ENCODE results near the gene ELP2. TPM values are rescaled to one million over a fixed set of nuclear protein-coding genes. Genes with fewer than 3 reads are reported as not detected.

The ELP2 gene
- total RNA-seq, 4 donors from 2014 or later, result 46.1 to 82.4 (median 67.4) TPM

- no peak for DNase-seq (ENCODE audit: low spot score in 2 of 2)
- Histone ChIP-seq H3K27me3 (no peaks in the 10 kb centered on the region), H3K4me3 (no peak overlapping the region), H3K27ac (no peak overlapping the region), H3K4me1 (peaks cover 0 to 6% (median 0%) of the 10 kb centered on the region in 4 donors), H3K9me3 (no peaks in the 10 kb centered on the region), H3K36me3 (peaks cover 2 to 80% (median 4%) of the 10 kb centered on the region in 3 donors)
- 88 to 89% methylated on average over 5 of the region's 5 CpGs for WGBS, 2 donors
- no peak for TF ChIP-seq EP300 (IDR thresholded peaks at IDR 0.05)
- no peak for TF ChIP-seq POLR2A (IDR thresholded peaks at IDR 0.05)
These were observed 9.5 kb downstream of the ELP2 start for GRCh38 chr18:36139245-36139644.

- H3K4me1 ChIP-seq, result no peaks in the 10 kb centered on the region
- H3K36me3 ChIP-seq, result peaks cover 2 to 97% (median 4%) of the 10 kb centered on the region in 3 donors
- TF ChIP-seq CTCF (IDR thresholded peaks at IDR 0.05), result no peak
- H3K27ac ChIP-seq, result no peak overlapping the region
- 92 to 95% methylated on average over 4 of the region's 4 CpGs for WGBS, 2 donors
- no peak overlapping the region for H3K4me3 ChIP-seq
- DNase-seq (ENCODE audit: low spot score in 2 of 2), result no peak
- no peaks in the 10 kb centered on the region for H3K9me3 ChIP-seq
- H3K27me3 ChIP-seq, result no peaks in the 10 kb centered on the region
These were observed 11.9 kb downstream of the ELP2 start for GRCh38 chr18:36141576-36141975.

GRCh38 chr18:36142751-36143150 is 13.1 kb downstream of the ELP2 start:
- H3K27ac ChIP-seq, result no peak overlapping the region
- H3K4me3 ChIP-seq, result no peak overlapping the region
- H3K27me3 ChIP-seq, result no peaks in the 10 kb centered on the region
- H3K36me3 ChIP-seq, result peaks cover 2 to 99% (median 4%) of the 10 kb centered on the region in 3 donors
- H3K4me1 ChIP-seq, result no peaks in the 10 kb centered on the region
- WGBS, 2 donors, result 93% methylated on average over 3 of the region's 3 CpGs
- no peak for DNase-seq (ENCODE audit: low spot score in 2 of 2)
- TF ChIP-seq CTCF (IDR thresholded peaks at IDR 0.05), result no peak
- TF ChIP-seq POLR2A (IDR thresholded peaks at IDR 0.05), result no peak
- TF ChIP-seq EP300 (IDR thresholded peaks at IDR 0.05), result no peak
- no peaks in the 10 kb centered on the region for H3K9me3 ChIP-seq

- 97 to 100% methylated on average over 2 of the region's 2 CpGs for WGBS, 2 donors
- H3K9me3 ChIP-seq, result no peaks in the 10 kb centered on the region
- no peak for DNase-seq (ENCODE audit: low spot score in 2 of 2)
- H3K36me3 ChIP-seq, result peaks cover 2 to 99% (median 4%) of the 10 kb centered on the region in 3 donors
- H3K27me3 ChIP-seq, result no peaks in the 10 kb centered on the region
- TF ChIP-seq CTCF (IDR thresholded peaks at IDR 0.05), result no peak
- H3K4me3 ChIP-seq, result no peak overlapping the region
- no peak overlapping the region for H3K27ac ChIP-seq
- no peaks in the 10 kb centered on the region for H3K4me1 ChIP-seq
These were observed 13.7 kb downstream of the ELP2 start for GRCh38 chr18:36143391-36143790.

GRCh38 chr18:36149514-36150289 is 20.0 kb downstream of the ELP2 start:
- no peak overlapping the region for H3K27ac ChIP-seq
- H3K36me3 ChIP-seq, result peaks cover 2 to 95% (median 4%) of the 10 kb centered on the region in 3 donors
- H3K4me3 ChIP-seq, result no peak overlapping the region
- peaks cover 0 to 11% (median 0%) of the 10 kb centered on the region in 4 donors for H3K4me1 ChIP-seq
- WGBS, 2 donors, result 93 to 94% methylated on average over 5 of the region's 5 CpGs
- TF ChIP-seq EP300 (IDR thresholded peaks at IDR 0.05) (no peak), POLR2A (IDR thresholded peaks at IDR 0.05) (no peak), CTCF (IDR thresholded peaks at IDR 0.05) (no peak)
- no peak for DNase-seq (ENCODE audit: low spot score in 2 of 2)
- H3K9me3 ChIP-seq, result no peaks in the 10 kb centered on the region
- H3K27me3 ChIP-seq, result no peaks in the 10 kb centered on the region
